ENCODE results near the gene NSRP1. TPM values are rescaled to one million over a fixed set of nuclear protein-coding genes. Genes with fewer than 3 reads are reported as not detected.

Gene NSRP1
- total RNA-seq, 2 donors from 2014 or later, result 28.5 to 35.6 TPM

DNA sequence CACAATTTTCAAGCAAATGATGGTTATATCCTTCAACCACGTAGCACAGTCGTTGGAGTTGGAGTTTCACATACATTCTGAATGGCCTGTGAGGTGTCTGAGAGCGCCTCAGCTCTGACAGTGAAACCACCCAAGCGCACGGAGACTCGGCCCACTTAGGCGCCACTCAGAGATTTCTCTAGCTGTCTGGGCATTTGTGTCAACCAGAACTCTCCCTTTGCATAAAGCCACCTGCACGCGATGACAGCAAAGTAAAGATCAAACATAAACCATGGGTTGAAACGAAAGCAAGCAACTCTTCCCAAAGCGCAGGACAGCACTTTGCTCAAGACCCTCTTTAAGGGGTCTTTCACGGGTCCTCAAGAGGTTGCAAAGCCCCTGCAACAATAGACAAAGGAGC, 118.3 kb downstream of the NSRP1 start:
- Mint-ChIP-seq H3K4me3 (peak overlapping the region; percentile 27), H3K4me1 (peaks cover 24% of the 10 kb centered on the region), H3K9me3 (peaks cover 9% of the 10 kb centered on the region), H3K27me3 (ENCODE audit: insufficient read depth) (peaks cover 81% of the 10 kb centered on the region), H3K36me3 (ENCODE audit: low read depth) (peaks cover 4% of the 10 kb centered on the region), H3K27ac (no peak overlapping the region)
- Histone ChIP-seq H3K4me1 (ENCODE audit: control insufficient read depth, insufficient read depth, low read length) (no peaks in the 10 kb centered on the region), H3K4me3 (ENCODE audit: low read length) (no peak overlapping the region), H3K27me3 (ENCODE audit: control insufficient read depth, insufficient read depth, low read length, poor library complexity, severe bottlenecking) (peaks cover 80% of the 10 kb centered on the region), H3K36me3 (ENCODE audit: control insufficient read depth, insufficient read depth, low read length) (no peaks in the 10 kb centered on the region), H3K9ac (ENCODE audit: extremely low read depth, low read length, poor library complexity, severe bottlenecking) (no peak overlapping the region), H3K27ac (ENCODE audit: low read depth, low read length) (no peak overlapping the region), H3K9me3 (ENCODE audit: control insufficient read depth, low read length) (peaks cover 4% of the 10 kb centered on the region)
- 69 to 78% methylated on average over 12 of the region's 12 CpGs for WGBS, 2 experiments (ENCODE audit: insufficient coverage in 1 of 2, insufficient read length in 1 of 2)
- no peak for DNase-seq
- TF ChIP-seq, protein P1, sequence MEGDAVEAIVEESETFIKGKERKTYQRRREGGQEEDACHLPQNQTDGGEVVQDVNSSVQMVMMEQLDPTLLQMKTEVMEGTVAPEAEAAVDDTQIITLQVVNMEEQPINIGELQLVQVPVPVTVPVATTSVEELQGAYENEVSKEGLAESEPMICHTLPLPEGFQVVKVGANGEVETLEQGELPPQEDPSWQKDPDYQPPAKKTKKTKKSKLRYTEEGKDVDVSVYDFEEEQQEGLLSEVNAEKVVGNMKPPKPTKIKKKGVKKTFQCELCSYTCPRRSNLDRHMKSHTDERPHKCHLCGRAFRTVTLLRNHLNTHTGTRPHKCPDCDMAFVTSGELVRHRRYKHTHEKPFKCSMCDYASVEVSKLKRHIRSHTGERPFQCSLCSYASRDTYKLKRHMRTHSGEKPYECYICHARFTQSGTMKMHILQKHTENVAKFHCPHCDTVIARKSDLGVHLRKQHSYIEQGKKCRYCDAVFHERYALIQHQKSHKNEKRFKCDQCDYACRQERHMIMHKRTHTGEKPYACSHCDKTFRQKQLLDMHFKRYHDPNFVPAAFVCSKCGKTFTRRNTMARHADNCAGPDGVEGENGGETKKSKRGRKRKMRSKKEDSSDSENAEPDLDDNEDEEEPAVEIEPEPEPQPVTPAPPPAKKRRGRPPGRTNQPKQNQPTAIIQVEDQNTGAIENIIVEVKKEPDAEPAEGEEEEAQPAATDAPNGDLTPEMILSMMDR (conservative IDR thresholded peaks at IDR 0.05), result no peak

- H3K36me3 Mint-ChIP-seq (ENCODE audit: low read depth), result peaks cover 9% of the 10 kb centered on the region
- no peak within 1 kb of the TSS for H3K9ac ChIP-seq (ENCODE audit: extremely low read depth, low read length, poor library complexity, severe bottlenecking)
- WGBS, 2 experiments (ENCODE audit: insufficient coverage in 1 of 2, insufficient read length in 1 of 2), result 3 to 14% methylated on average over 45 to 82 of the region's 82 CpGs
Measured at GRCh38 chr17:30235386-30236296, 119.0 kb downstream of the NSRP1 start, which contains the start of gene SLC6A4. Gene SLC6A4 (minus strand): TSS chr17:30235697. CDS start chr17:30221958, 13,739 bp downstream.

More at GRCh38 chr17:30235386-30236296, 119.0 kb downstream of the NSRP1 start, which contains the start of gene SLC6A4:
- peak; percentile 79 for DNase-seq
- Mint-ChIP-seq H3K9me3 (peaks cover 13% of the 10 kb centered on the region), H3K4me1 (peaks cover 24% of the 10 kb centered on the region), H3K27me3 (ENCODE audit: insufficient read depth) (peaks cover 79% of the 10 kb centered on the region), H3K4me3 (peak within 1 kb of the TSS; percentile 41), H3K27ac (no peak within 1 kb of the TSS)
- H3K4me3 ChIP-seq (ENCODE audit: low read length), result peak within 1 kb of the TSS; percentile 76
- no peaks in the 10 kb centered on the region for H3K36me3 ChIP-seq (ENCODE audit: control insufficient read depth, insufficient read depth, low read length)
- peaks cover 8% of the 10 kb centered on the region for H3K9me3 ChIP-seq (ENCODE audit: control insufficient read depth, low read length)
- TF ChIP-seq, protein P1 (conservative IDR thresholded peaks at IDR 0.05), result peak; percentile 15
- H3K27ac ChIP-seq (ENCODE audit: low read depth, low read length), result no peak within 1 kb of the TSS
- H3K4me1 ChIP-seq (ENCODE audit: control insufficient read depth, insufficient read depth, low read length), result no peaks in the 10 kb centered on the region
- H3K27me3 ChIP-seq (ENCODE audit: control insufficient read depth, insufficient read depth, low read length, poor library complexity, severe bottlenecking), result peaks cover 73% of the 10 kb centered on the region

Small RNAs within 50 kb of the gene (microRNA-seq; reads per million reads assigned to microRNA genes)
- gene MIR423 (ENCODE audit: borderline microRNAs expressed), result not detected

Other genes starting within 250 kb of the NSRP1 start
- gene SSH2, start 186.6 kb upstream of the NSRP1 start, total RNA-seq, result 10 to 100 TPM; 11.3 to 13.5 TPM
- gene EFCAB5, start 175.2 kb upstream of the NSRP1 start, total RNA-seq, result not detected
- gene SLC6A4, start 118.9 kb downstream of the NSRP1 start, total RNA-seq, result 1 to 10 TPM in 1 of 2 donors, under 1 TPM in 1; 0.38 to 1.8 TPM
- 10 to 100 TPM; 84.7 to 92.0 TPM for gene BLMH, start 175.1 kb downstream of the NSRP1 start, total RNA-seq
- gene TMIGD1, start 217.2 kb downstream of the NSRP1 start, total RNA-seq, result not detected

Measured in endodermal cell (in vitro differentiated cells).